NCI-H2171 treated with DMSO at 0.1 percent for 48 hours (cell line): ENCODE results near the gene COMTD1.
"Not testable (repeated sequence)": the region's sequence is repeated elsewhere in the genome, so short reads cannot be mapped to it uniquely, and the experiment has no call there.

Source experiments
- DNase-seq: peaks from one replicate; lab custom pipeline; 2025; lab: John Stamatoyannopoulos, UW

The COMTD1 gene

DNA sequence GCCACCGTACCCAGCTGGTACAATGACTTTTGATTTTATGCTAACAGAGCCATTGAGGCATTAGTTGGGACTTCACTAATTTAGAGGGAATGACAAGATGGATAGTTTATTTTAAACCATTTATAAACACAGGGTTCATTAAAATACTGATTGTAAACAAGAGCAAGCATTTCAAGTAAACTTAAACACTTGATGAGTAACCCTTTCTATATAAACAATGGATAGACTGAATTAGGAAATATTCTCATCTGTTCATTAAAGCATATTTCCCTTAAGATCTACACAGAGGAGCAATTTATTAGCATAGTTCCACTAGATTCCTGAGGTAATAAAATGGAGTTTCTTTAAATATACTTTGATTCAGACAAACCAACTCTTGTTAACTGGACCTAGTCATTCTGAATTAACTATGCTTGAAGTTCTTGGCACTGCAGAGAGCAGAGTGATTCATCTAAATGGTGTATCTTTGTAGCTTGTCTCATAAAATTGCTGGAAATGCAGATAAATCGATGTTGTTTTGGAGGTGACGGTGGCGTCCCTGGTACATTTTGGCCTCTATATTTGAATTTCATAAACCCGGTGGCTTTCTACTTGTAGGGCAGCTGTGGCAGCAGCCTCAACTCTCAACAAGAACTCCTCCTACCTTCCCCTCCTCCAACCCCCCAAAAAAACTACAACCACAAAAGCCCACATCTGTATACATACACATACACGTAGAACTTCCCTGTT, 40.6 kb downstream of the COMTD1 start:
- no peak for DNase-seq

DNA sequence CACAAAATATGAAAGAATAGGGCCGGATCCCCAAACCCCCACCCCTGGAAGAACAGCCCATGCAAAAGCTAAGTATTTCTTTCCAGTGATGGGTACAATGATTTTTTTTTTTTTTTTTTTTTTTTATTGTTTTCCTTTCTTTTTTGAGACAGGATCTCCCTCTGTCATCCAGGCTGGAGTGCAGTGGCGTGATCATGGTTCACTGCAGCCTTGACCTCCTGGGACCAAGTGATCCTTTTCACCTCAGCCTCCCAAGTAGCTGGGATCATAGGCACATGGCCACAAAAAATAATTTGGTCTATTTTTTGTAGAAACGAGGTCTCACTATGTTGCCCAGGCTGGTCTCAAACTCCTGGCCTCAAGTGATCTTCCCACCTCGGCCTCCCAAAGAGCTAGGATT, 41.1 kb downstream of the COMTD1 start:
- DNase-seq: not testable (repeated sequence)

DNA sequence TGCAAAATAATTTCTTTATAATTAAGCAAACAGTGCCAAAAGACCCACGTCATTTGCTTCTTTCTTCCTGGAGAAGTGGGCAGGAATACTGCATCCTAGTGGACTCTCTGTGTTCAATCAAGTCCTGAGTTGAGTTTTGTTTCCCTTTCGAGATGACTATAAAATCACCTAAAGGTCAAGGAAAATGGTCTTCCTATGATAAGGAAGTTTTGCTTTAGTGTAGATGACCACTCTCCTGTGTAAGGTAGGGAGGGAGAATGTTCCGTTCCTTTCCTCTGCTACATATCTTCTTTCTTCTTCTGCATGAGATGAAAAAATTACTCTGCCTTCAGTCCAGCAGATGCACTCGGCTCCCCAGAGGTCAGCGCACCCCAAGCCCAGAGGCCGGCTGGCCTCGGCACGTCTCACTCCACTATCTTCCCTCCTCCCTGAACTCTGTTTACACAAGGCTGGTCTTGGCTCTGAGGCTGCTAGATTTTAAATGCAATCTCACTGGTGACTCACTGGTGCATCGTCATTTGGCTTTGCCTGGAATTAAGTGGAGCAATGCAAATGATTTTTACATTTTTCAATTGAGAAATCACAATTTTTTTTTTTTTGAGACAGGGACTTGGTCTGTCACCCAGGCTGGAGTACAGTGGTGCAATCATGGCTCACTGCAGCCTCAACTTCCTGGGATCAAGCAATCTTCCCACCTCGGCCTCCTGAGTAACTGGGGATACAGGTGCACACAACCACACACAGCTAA, 43.8 kb downstream of the COMTD1 start:
- no peak for DNase-seq

DNA sequence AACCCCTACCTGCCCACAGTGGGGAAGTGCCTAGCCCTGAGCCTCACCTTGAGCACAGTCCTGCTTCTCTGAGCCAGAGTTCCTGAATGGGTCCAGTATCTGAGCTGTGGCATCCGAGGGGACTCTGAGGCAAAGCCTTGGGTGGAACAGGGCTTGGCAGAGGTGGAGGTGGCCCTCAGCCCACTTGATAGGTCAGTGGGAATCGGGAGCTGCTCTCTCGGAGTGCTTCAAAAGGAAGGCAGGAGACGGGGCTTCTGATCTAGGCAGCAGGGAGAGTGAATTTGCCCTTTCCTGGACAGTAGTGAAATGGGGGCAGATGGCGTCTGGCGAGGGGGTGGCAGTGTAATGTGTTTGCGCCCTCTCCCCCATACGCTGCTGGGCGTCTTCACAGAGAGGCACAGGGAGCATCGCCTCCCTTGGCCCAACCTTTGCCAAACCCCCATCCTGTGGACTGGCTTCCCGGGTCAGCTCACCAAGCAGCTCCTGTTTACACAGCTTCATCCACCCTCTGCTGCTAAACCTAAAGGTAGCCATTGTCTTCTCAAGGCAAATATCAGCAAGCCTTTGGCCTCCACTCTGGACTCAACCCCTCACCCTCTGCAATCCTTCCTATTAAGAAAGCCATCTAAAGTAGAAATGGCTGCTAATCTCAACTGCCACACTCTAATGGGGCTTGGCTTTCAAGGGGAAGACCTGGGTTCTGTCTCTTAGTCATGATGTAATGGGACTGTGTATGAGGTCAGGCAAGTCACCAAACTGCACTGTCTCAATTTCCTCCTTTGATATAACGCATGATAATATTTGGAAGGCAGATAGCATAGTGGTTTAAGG, 46.3 kb downstream of the COMTD1 start:
- DNase-seq: no peak

DNA sequence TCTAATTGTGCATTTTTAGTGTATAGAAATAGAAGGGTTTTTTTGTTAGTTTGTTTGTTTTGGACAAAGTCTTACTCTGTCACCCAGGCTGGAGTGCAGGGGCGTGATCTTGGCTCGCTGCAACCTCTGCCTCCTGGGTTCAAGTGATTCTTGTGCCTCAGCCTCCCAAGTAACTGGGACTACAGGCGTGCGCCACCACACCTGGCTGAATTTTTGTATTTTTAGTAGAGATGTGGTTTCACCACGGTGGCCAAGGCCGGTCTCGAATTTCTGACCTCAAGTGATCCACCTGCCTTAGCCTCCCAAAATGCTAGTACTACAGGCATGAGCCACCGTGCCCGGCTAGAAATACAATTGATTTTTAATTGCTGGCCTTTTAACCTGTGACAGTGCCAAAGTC, 47.2 kb downstream of the COMTD1 start:
- not testable (repeated sequence) for DNase-seq

GRCh38 chr10:75187961-75188426, 47.8 kb downstream of the COMTD1 start:
- DNase-seq: peak; percentile 24

- no peak for DNase-seq
These were observed 49.4 kb downstream of the COMTD1 start for GRCh38 chr10:75186310-75186709.
